DOHH2 (cell line): ENCODE results near the gene MAG.

Source experiments
- H3F3A ChIP-seq: fragments of 200-600 bp; sonication (generic), shearing (Covaris generic); 2 replicates; pipeline ENCODE4 v1.6.0; 2016; ENCODE audit warnings: antibody characterized with exemption, mild to moderate bottlenecking; ENCODE audit not compliant: control insufficient read depth, insufficient read depth
- H3K27ac ChIP-seq: fragments of 200-600 bp; sonication (generic); 2 replicates; pipeline ENCODE4 v1.5.1; 2014; ENCODE audit warnings: low read depth, mild to moderate bottlenecking, low read length, moderate library complexity
- H3K27me3 ChIP-seq: fragments of 200-600 bp; sonication (generic); 2 replicates; pipeline ENCODE4 v1.6.1; 2014; ENCODE audit warnings: mild to moderate bottlenecking, low read length, mixed read lengths; ENCODE audit not compliant: control insufficient read depth
- H3K36me3 ChIP-seq: fragments of 200-600 bp; sonication (generic); 2 replicates; pipeline ENCODE4 v1.6.1; 2014; ENCODE audit warnings: mild to moderate bottlenecking, low read length, moderate library complexity, mixed read lengths; ENCODE audit not compliant: control insufficient read depth
- H3K4me1 ChIP-seq: fragments of 200-600 bp; sonication (generic); 2 replicates; pipeline ENCODE4 v1.6.1; 2014; ENCODE audit warnings: mild to moderate bottlenecking, low read length, mixed read lengths; ENCODE audit not compliant: control insufficient read depth
- H3K4me2 ChIP-seq: fragments of 200-600 bp; sonication (generic); 2 replicates; pipeline ENCODE4 v1.6.0; 2014; ENCODE audit warnings: mild to moderate bottlenecking, low read length, moderate library complexity
- H3K4me3 ChIP-seq: fragments of 200-600 bp; sonication (generic); 2 replicates; pipeline ENCODE4 v1.5.1; 2014; ENCODE audit warnings: mild to moderate bottlenecking, low read length, mixed read lengths
- H3K79me2 ChIP-seq: fragments of 200-600 bp; sonication (generic); 2 replicates; pipeline ENCODE4 v1.6.1; 2014; ENCODE audit warnings: mild to moderate bottlenecking, low read length, mixed read lengths; ENCODE audit not compliant: control insufficient read depth
- H3K9me2 ChIP-seq: fragments of 200-600 bp; sonication (generic); replicated peaks from 2 replicates; pipeline ENCODE4 v1.6.1; 2014; ENCODE audit warnings: mild to moderate bottlenecking, low read length, mixed read lengths; ENCODE audit not compliant: control insufficient read depth
- H3K9me3 ChIP-seq: fragments of 200-600 bp; sonication (generic); 2 replicates; pipeline ENCODE4 v1.6.1; 2014; ENCODE audit warnings: antibody characterized with exemption, low read length, mixed read lengths; ENCODE audit not compliant: control insufficient read depth, insufficient read depth
- H4K20me1 ChIP-seq: fragments of 200-600 bp; sonication (generic); 2 replicates; pipeline ENCODE4 v1.6.0; 2014; ENCODE audit warnings: low read depth, mild to moderate bottlenecking, antibody characterized with exemption, low read length, moderate library complexity; ENCODE audit not compliant: control insufficient read depth, insufficient read depth
- EZH2phosphoT487 ChIP-seq: fragments of 200-600 bp; sonication (generic); IDR thresholded peaks from 2 replicates; pipeline ENCODE4 v1.6.1; 2017; ENCODE audit warnings: borderline replicate concordance, mild to moderate bottlenecking, antibody characterized with exemption, low read length, moderate library complexity, mixed read lengths
- TF ChIP-seq, protein P1 (sequence below): fragments of 200-600 bp; sonication (generic); IDR thresholded peaks from one replicate; pipeline ENCODE4 v1.5.1; 2014; ENCODE audit warnings: antibody characterized with exemption, mild to moderate bottlenecking, low read depth, low read length; ENCODE audit not compliant: poor library complexity, severe bottlenecking

The MAG gene

DNA sequence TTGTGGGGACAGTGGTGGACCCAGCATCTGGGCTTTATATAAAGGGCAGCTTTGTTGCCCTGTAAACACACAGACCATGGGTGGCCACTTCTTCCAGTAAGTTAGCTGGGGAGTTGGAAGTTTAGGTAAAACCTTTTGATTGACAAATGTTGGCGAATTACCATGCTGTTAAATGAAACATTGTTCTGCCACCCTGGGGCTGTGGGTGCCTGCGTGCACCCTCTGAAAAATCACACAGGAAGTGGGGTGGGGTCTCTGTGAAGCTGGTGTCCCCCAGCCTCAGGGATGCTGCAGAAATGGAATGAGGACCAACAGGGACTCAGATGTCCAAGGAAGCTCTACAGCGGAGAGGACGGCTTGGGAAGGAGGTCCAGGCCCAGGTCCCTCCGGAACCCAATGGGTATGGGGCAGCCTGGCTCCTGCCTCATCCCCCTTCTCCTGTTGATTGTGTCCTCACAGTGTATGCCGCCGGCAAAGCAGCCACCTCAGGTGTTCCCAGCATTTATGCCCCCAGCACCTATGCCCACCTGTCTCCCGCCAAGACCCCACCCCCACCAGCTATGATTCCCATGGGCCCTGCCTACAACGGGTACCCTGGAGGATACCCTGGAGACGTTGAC is 26.0 kb upstream of the MAG start:
- Histone ChIP-seq H3K79me2 (peaks cover 30% of the 10 kb centered on the region), H3K4me2 (peak overlapping the region; percentile 98), H3K27me3 (no peaks in the 10 kb centered on the region), H3K4me3 (no peak overlapping the region), H3F3A (peaks cover 16% of the 10 kb centered on the region), H3K4me1 (peaks cover 47% of the 10 kb centered on the region), H3K36me3 (peaks cover 59% of the 10 kb centered on the region), H4K20me1 (peaks cover 7% of the 10 kb centered on the region; the same call in 1 of the 2 replicates), H3K9me2 (no peaks in the 10 kb centered on the region), H3K9me3 (no peaks in the 10 kb centered on the region), H3K27ac (no peak overlapping the region)
- TF ChIP-seq, protein P1, sequence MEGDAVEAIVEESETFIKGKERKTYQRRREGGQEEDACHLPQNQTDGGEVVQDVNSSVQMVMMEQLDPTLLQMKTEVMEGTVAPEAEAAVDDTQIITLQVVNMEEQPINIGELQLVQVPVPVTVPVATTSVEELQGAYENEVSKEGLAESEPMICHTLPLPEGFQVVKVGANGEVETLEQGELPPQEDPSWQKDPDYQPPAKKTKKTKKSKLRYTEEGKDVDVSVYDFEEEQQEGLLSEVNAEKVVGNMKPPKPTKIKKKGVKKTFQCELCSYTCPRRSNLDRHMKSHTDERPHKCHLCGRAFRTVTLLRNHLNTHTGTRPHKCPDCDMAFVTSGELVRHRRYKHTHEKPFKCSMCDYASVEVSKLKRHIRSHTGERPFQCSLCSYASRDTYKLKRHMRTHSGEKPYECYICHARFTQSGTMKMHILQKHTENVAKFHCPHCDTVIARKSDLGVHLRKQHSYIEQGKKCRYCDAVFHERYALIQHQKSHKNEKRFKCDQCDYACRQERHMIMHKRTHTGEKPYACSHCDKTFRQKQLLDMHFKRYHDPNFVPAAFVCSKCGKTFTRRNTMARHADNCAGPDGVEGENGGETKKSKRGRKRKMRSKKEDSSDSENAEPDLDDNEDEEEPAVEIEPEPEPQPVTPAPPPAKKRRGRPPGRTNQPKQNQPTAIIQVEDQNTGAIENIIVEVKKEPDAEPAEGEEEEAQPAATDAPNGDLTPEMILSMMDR: no peak
- TF ChIP-seq EZH2phosphoT487: no peak

DNA sequence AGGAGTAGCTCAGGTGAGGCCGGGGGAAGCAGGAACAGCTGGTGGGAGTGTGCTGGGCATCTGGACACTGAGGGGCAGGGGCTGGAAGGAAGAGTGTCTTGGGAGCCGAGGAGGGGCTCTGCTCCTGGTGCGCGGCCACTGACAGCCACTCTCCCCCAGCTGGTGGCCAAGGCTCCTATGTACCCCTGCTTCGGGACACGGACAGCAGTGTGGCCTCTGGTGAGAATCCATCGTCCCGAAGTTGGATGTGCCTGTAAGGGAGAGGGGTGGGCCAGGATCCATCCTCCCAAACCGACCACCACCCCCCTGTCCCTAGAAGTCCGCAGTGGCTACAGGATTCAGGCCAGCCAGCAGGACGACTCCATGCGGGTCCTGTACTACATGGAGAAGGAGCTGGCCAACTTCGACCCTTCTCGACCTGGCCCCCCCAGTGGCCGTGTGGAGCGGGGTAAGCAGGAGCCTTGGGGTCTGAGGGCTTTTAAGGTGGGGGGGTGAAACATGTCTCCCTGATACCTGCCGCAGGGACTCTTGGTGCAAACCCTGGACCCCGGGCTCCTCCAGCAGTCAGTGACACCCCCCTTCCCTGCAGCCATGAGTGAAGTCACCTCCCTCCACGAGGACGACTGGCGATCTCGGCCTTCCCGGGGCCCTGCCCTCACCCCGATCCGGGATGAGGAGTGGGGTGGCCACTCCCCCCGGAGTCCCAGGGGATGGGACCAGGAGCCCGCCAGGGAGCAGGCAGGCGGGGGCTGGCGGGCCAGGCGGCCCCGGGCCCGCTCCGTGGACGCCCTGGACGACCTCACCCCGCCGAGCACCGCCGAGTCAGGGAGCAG is 25.2 kb upstream of the MAG start:
- peaks cover 16% of the 10 kb centered on the region for H3F3A ChIP-seq
- H3K4me1 ChIP-seq: peaks cover 55% of the 10 kb centered on the region
- peaks cover 37% of the 10 kb centered on the region for H3K79me2 ChIP-seq
- peak overlapping the region; percentile 98 for H3K4me2 ChIP-seq
- H3K9me3 ChIP-seq: no peaks in the 10 kb centered on the region
- no peaks in the 10 kb centered on the region for H3K9me2 ChIP-seq
- H3K4me3 ChIP-seq: peak overlapping the region; percentile 99
- H4K20me1 ChIP-seq: peaks cover 7% of the 10 kb centered on the region; the same call in 1 of the 2 replicates
- TF ChIP-seq EZH2phosphoT487: no peak
- TF ChIP-seq, protein P1: no peak
- H3K27me3 ChIP-seq: no peaks in the 10 kb centered on the region
- peak overlapping the region; percentile 91 for H3K27ac ChIP-seq
- H3K36me3 ChIP-seq: peaks cover 64% of the 10 kb centered on the region

- Histone ChIP-seq H3K27me3 (no peaks in the 10 kb centered on the region), H3K79me2 (peaks cover 43% of the 10 kb centered on the region), H3K4me3 (peak overlapping the region; percentile 99), H3K27ac (peak overlapping the region; percentile 91), H3K9me3 (no peaks in the 10 kb centered on the region), H4K20me1 (peaks cover 7% of the 10 kb centered on the region; the same call in 1 of the 2 replicates), H3K9me2 (no peaks in the 10 kb centered on the region), H3F3A (peaks cover 16% of the 10 kb centered on the region), H3K4me1 (peaks cover 61% of the 10 kb centered on the region), H3K4me2 (peak overlapping the region; percentile 98), H3K36me3 (peaks cover 69% of the 10 kb centered on the region)
- no peak for TF ChIP-seq EZH2phosphoT487
- TF ChIP-seq, protein P1: no peak
Measured at GRCh38 chr19:35267353-35267817, 24.6 kb upstream of the MAG start.
